Activated CD8-positive, alpha-beta T cell treated with anti-CD3 and anti-CD28 coated beads for 36 hours (primary cell): Measurements from ENCODE around the gene RBMS3. TPM values are rescaled to one million over a fixed set of nuclear protein-coding genes. Genes with fewer than 3 reads are reported as not detected.
"Not testable (repeated sequence)": the region's sequence is repeated elsewhere in the genome, so short reads cannot be mapped to it uniquely, and the experiment has no call there.

Source experiments
- ATAC-seq: fragments of 200-7000 bp; cut with Tn5 transposase; one replicate; pipeline ENCODE4 v1.10.0; 2021; ENCODE audit warnings: mild to moderate bottlenecking, moderate library complexity
- CTCF ChIA-PET: fragments of 350-600 bp; sonication (Branson Sonifier 250); formaldehyde crosslinking; loops from one replicate; lab custom pipeline; 2021; ENCODE audit warnings: antibody characterized with exemption; lab: Charles Lee
- POLR2A ChIA-PET: fragments of 350-600 bp; sonication (Branson Sonifier 250); formaldehyde crosslinking; loops from one replicate; lab custom pipeline; 2021; ENCODE audit warnings: antibody characterized with exemption; lab: Charles Lee
- DNase-seq: peaks from one replicate; pipeline ENCODE4 v3.0.0-alpha.2; 2020
- H3K27ac Mint-ChIP-seq: one replicate; pipeline ENCODE4 v1.8.0; 2021; ENCODE audit warnings: mild to moderate bottlenecking, mixed read lengths
- H3K27me3 Mint-ChIP-seq: one replicate; pipeline ENCODE4 v1.8.0; 2021; ENCODE audit warnings: mixed read lengths
- H3K36me3 Mint-ChIP-seq: one replicate; pipeline ENCODE4 v1.8.0; 2021; ENCODE audit warnings: low read depth, mixed read lengths
- H3K4me1 Mint-ChIP-seq: one replicate; pipeline ENCODE4 v1.8.0; 2021; ENCODE audit warnings: low read depth, mixed read lengths
- H3K4me3 Mint-ChIP-seq: one replicate; pipeline ENCODE4 v1.8.0; 2021; ENCODE audit warnings: mild to moderate bottlenecking, moderate library complexity, mixed read lengths
- H3K9me3 Mint-ChIP-seq: one replicate; pipeline ENCODE4 v1.8.0; 2021; ENCODE audit warnings: mixed read lengths
- CTCF ChIP-seq: fragments of 200-600 bp; IDR thresholded peaks from one replicate; pipeline ENCODE4 v1.8.0; 2022; ENCODE audit warnings: antibody characterized with exemption, mild to moderate bottlenecking
- intact Hi-C: fragments of 100-400 bp; cut with micrococcal nuclease; formaldehyde crosslinking; loops from one replicate; pipeline ENCODE4 v1.10.0; 2022
- total RNA-seq, 2 experiments: library from RNA; stranded (reverse); gene quantifications; one replicate each; pipeline ENCODE4 v1.2.3, GENCODE V29; 2021

RBMS3 gene
- total RNA-seq, 2 experiments from 2014 or later: 2.3 to 2.8 TPM

GRCh38 chr3:29356062-29356461, 75.2 kb downstream of the RBMS3 start:
- intact Hi-C loops: no loop called here
- CTCF ChIA-PET: no interaction called here
- no peak for TF ChIP-seq CTCF

GRCh38 chr3:29360289-29360688, 79.4 kb downstream of the RBMS3 start:
- intact Hi-C loops, CTCF ChIA-PET, DNase-seq, H3K27me3 Mint-ChIP-seq, H3K36me3 Mint-ChIP-seq, H3K4me1 Mint-ChIP-seq, H3K4me3 Mint-ChIP-seq, ATAC-seq, POLR2A ChIA-PET, H3K9me3 Mint-ChIP-seq, H3K27ac Mint-ChIP-seq: not testable (repeated sequence)

More at GRCh38 chr3:29356062-29356461, 75.2 kb downstream of the RBMS3 start:
- POLR2A ChIA-PET: no interaction called here
- DNase-seq (no peak), ATAC-seq (no peak)
- no peak overlapping the region for H3K27ac Mint-ChIP-seq
- no peaks in the 10 kb centered on the region for H3K9me3 Mint-ChIP-seq
- H3K4me3 Mint-ChIP-seq: no peak overlapping the region
- H3K27me3 Mint-ChIP-seq: no peaks in the 10 kb centered on the region
- peaks cover 2% of the 10 kb centered on the region for H3K4me1 Mint-ChIP-seq
- no peaks in the 10 kb centered on the region for H3K36me3 Mint-ChIP-seq

DNA sequence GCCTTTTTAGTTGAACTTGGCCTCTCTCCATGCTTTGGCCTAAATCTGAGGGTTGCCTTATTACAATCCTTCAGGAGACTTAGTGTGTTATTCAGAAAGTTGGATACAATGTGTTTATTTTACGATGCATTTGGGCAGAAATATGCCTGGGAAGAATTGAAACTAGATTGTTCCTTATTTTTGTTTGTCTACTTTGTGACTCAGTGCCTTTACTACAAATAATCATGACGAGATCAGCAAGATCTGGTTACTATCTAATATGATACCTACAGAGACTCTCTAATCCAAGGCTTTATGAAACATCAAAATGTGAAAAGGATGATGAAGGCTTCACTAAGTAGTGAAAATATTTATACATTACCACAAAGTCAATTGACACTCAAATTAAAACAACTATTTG, 82.2 kb downstream of the RBMS3 start:
- no peak for TF ChIP-seq CTCF
- Mint-ChIP-seq H3K27me3 (peaks cover 1% of the 10 kb centered on the region), H3K36me3 (no peaks in the 10 kb centered on the region), H3K27ac (no peak overlapping the region), H3K4me1 (no peaks in the 10 kb centered on the region), H3K9me3 (no peaks in the 10 kb centered on the region), H3K4me3 (no peak overlapping the region)
- ATAC-seq (no peak), DNase-seq (no peak)
- CTCF ChIA-PET: no interaction called here
- intact Hi-C loops: no loop called here
- POLR2A ChIA-PET: no interaction called here

DNA sequence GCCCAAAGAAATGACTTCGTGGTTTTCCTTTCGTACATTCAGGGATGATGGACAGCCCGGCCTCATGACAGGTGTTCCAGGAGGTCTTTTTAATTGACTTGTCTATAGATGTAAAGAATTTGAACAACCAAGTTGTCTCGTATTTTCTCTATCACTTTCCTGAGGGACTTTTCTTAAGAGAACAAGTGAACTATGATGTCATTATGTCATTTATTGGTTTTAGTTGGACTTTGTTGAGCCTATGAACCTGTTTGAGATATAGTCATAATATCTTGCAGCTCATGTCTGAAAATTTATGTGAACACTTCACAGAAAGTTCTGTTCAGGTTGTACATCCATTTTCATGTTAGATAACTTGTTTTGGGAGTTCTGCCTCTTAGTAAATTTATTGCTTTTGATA, 89.2 kb downstream of the RBMS3 start:
- intact Hi-C loops: no loop called here
- H3K36me3 Mint-ChIP-seq: no peaks in the 10 kb centered on the region
- peaks cover 1% of the 10 kb centered on the region for H3K9me3 Mint-ChIP-seq
- no peak overlapping the region for H3K27ac Mint-ChIP-seq
- no peak for ATAC-seq
- H3K27me3 Mint-ChIP-seq: peaks cover 2% of the 10 kb centered on the region
- no peaks in the 10 kb centered on the region for H3K4me1 Mint-ChIP-seq
- TF ChIP-seq CTCF: no peak
- CTCF ChIA-PET: no interaction called here
- H3K4me3 Mint-ChIP-seq: no peak overlapping the region
- POLR2A ChIA-PET: interaction anchor here (0.6 kb wide), 1 partner anchor 485 kb away, joined by 3 read pairs; no protein-coding TSS in a partner anchor
- DNase-seq: no peak

DNA sequence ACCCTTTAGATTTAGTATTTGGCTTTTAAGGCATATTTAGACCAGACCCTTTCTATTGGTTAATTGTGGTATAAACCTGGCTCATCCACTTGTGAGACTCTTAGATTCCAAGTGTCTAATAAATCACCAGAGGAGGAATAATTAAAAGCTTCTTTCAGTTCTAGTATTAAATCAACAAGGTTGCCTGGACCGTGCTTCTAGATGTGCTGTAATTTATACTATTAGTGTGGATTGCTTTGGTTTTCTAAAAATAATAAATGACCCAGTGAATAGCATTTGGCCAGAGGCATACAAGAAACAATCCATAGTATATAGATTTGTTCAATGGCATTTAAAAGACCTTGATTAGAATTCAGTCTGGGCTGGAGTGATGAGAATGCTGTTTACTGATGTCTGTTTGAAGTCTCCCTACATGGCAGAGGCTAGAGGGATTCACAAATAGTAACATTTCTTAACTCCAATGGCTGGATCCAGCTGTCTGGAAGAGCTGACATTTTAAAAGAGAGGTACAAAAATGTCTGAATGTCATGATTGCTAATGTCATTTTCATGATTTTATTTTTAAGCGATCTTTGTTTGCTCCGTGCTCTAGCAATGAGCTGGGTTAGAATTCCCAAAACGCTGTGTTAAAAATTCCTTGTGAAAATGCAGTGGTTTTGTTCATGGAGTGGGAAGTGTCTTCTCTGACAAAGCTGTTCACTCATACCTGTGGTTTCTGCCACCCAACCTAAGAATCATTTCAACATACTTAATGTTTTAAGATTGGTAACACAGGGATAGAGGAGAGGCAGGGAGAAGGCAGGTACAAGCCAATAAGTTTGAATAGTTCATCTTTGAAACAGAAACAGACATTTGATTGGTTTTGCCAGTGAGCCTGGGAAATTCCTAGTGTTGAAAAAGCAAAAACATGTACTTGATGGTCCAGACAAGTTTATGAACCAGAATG, 89.9 kb downstream of the RBMS3 start:
- intact Hi-C loops: no loop called here
- no peak overlapping the region for H3K27ac Mint-ChIP-seq
- no peaks in the 10 kb centered on the region for H3K36me3 Mint-ChIP-seq
- H3K9me3 Mint-ChIP-seq: peaks cover 1% of the 10 kb centered on the region
- DNase-seq (no peak), ATAC-seq (no peak)
- no peak for TF ChIP-seq CTCF
- no peak overlapping the region for H3K4me3 Mint-ChIP-seq
- no peaks in the 10 kb centered on the region for H3K4me1 Mint-ChIP-seq
- ChIA-PET CTCF (no interaction called here), POLR2A (no interaction called here)
- peaks cover 2% of the 10 kb centered on the region for H3K27me3 Mint-ChIP-seq
